Kidney epithelial cell (primary cell): ENCODE data around the gene SLC23A3. TPM values are rescaled to one million over a fixed set of nuclear protein-coding genes. Genes with fewer than 3 reads are reported as not detected.

Experiments
- DNase-seq: peaks from one replicate; pipeline ENCODE4 v3.0.0-alpha.2; 2010; ENCODE audit warnings: low read depth
- H3K27me3 ChIP-seq: 2 replicates; pipeline ENCODE4 v1.6.0; 2011; ENCODE audit warnings: low read length; ENCODE audit not compliant: control insufficient read depth, insufficient read depth
- H3K36me3 ChIP-seq: 2 replicates; pipeline ENCODE4 v1.5.1; 2011; ENCODE audit warnings: low read length; ENCODE audit not compliant: control insufficient read depth, insufficient read depth
- H3K4me3 ChIP-seq: 2 replicates; pipeline ENCODE4 v1.5.1; 2011; ENCODE audit warnings: low read depth, mild to moderate bottlenecking, control low read depth, low read length
- CTCF ChIP-seq: IDR thresholded peaks from 2 replicates; pipeline ENCODE4 v1.5.1; 2011; ENCODE audit warnings: mild to moderate bottlenecking, moderate library complexity, low read length, control low read depth, inconsistent platforms; ENCODE audit not compliant: insufficient read depth, poor library complexity, severe bottlenecking
- total RNA-seq: library from RNA; depleted of rRNA; stranded (reverse); fragments of >200 nt; gene quantifications from 2 replicates; pipeline ENCODE4 v1.2.3, GENCODE V29; 2015

Gene SLC23A3
- total RNA-seq, 1 donor from 2014 or later, result 0.84 TPM

GRCh38 chr2:219168932-219169331 lies 897 bp downstream of the SLC23A3 start:
- TF ChIP-seq CTCF, result no peak
- no peaks in the 10 kb centered on the region for H3K27me3 ChIP-seq
- H3K4me3 ChIP-seq, result no peak overlapping the region
- H3K36me3 ChIP-seq, result no peaks in the 10 kb centered on the region
- DNase-seq, result no peak

GRCh38 chr2:219168526-219168925 lies 1.3 kb downstream of the SLC23A3 start:
- TF ChIP-seq CTCF, result no peak
- H3K4me3 ChIP-seq, result no peak overlapping the region
- no peaks in the 10 kb centered on the region for H3K36me3 ChIP-seq
- no peaks in the 10 kb centered on the region for H3K27me3 ChIP-seq
- DNase-seq, result no peak

- no peak for DNase-seq
- no peaks in the 10 kb centered on the region for H3K36me3 ChIP-seq
- no peak overlapping the region for H3K4me3 ChIP-seq
- TF ChIP-seq CTCF, result no peak
- H3K27me3 ChIP-seq, result no peaks in the 10 kb centered on the region
Measured at GRCh38 chr2:219167997-219168396, 1.8 kb downstream of the SLC23A3 start.

- Histone ChIP-seq H3K36me3 (no peaks in the 10 kb centered on the region), H3K4me3 (no peak overlapping the region), H3K27me3 (no peaks in the 10 kb centered on the region)
- no peak for DNase-seq
- TF ChIP-seq CTCF, result no peak
Measured at GRCh38 chr2:219165058-219165911, 4.5 kb downstream of the SLC23A3 start.

GRCh38 chr2:219163156-219163555 lies 6.7 kb downstream of the SLC23A3 start:
- Histone ChIP-seq H3K27me3 (no peaks in the 10 kb centered on the region), H3K4me3 (no peak overlapping the region), H3K36me3 (no peaks in the 10 kb centered on the region)
- no peak for DNase-seq
- TF ChIP-seq CTCF, result no peak

- Histone ChIP-seq H3K27me3 (no peaks in the 10 kb centered on the region), H3K4me3 (peak overlapping the region; percentile 82), H3K36me3 (no peaks in the 10 kb centered on the region)
- TF ChIP-seq CTCF, result no peak
- no peak for DNase-seq
Measured at GRCh38 chr2:219161097-219161496, 8.7 kb downstream of the SLC23A3 start.
